Hepatocyte (in vitro differentiated cells): ENCODE data around the gene BET1L. TPM values are rescaled to one million over a fixed set of nuclear protein-coding genes. Genes with fewer than 3 reads are reported as not detected.
"Not testable (repeated sequence)": the region's sequence is repeated elsewhere in the genome, so short reads cannot be mapped to it uniquely, and the experiment has no call there.

Source experiments
- DNase-seq: peaks from one replicate; pipeline ENCODE4 v3.0.0-alpha.2; 2016; ENCODE audit warnings: low spot score
- H2AFZ ChIP-seq: fragments of 200-600 bp; sonication (generic); 2 replicates; pipeline ENCODE4 v1.6.0; 2016; ENCODE audit warnings: antibody characterized with exemption, mild to moderate bottlenecking
- H3K27ac ChIP-seq: fragments of 200-600 bp; sonication (generic); 2 replicates; pipeline ENCODE4 v1.5.1; 2016; ENCODE audit warnings: mild to moderate bottlenecking
- H3K27me3 ChIP-seq: fragments of 200-600 bp; sonication (generic); 2 replicates; pipeline ENCODE4 v1.6.1; 2016
- H3K36me3 ChIP-seq: fragments of 200-600 bp; sonication (generic); replicated peaks from 2 replicates; pipeline ENCODE4 v1.5.1; 2016; ENCODE audit warnings: low read depth; ENCODE audit not compliant: insufficient read depth
- H3K4me1 ChIP-seq: fragments of 200-600 bp; sonication (generic); 2 replicates; pipeline ENCODE4 v1.5.1; 2016; ENCODE audit warnings: mild to moderate bottlenecking, moderate library complexity; ENCODE audit not compliant: insufficient read depth
- H3K4me2 ChIP-seq: fragments of 200-600 bp; sonication (generic); 2 replicates; pipeline ENCODE4 v1.6.0; 2016
- H3K4me3 ChIP-seq: fragments of 200-600 bp; sonication (generic); 2 replicates; pipeline ENCODE4 v1.5.1; 2016; ENCODE audit warnings: mild to moderate bottlenecking
- H3K79me2 ChIP-seq: fragments of 200-600 bp; sonication (generic); 2 replicates; pipeline ENCODE4 v1.6.0; 2017; ENCODE audit warnings: mild to moderate bottlenecking
- H3K9me2 ChIP-seq: fragments of 200-600 bp; sonication (generic); replicated peaks from 2 replicates; pipeline ENCODE4 v1.6.0; 2017; ENCODE audit warnings: mild to moderate bottlenecking; ENCODE audit not compliant: insufficient read depth
- H3K9me3 ChIP-seq: fragments of 200-600 bp; sonication (generic); 2 replicates; pipeline ENCODE4 v1.5.1; 2016; ENCODE audit warnings: low read depth, mild to moderate bottlenecking
- H4K20me1 ChIP-seq: fragments of 200-600 bp; sonication (generic); 2 replicates; pipeline ENCODE4 v1.6.0; 2016; ENCODE audit warnings: mild to moderate bottlenecking; ENCODE audit not compliant: insufficient read depth, poor library complexity, severe bottlenecking
- CTCF ChIP-seq: fragments of 200-600 bp; sonication (generic); IDR thresholded peaks from 2 replicates; pipeline ENCODE4 v1.5.1; 2016; ENCODE audit warnings: antibody characterized with exemption, mild to moderate bottlenecking; ENCODE audit not compliant: poor library complexity
- EZH2 ChIP-seq: fragments of 200-600 bp; sonication (generic); IDR thresholded peaks from 2 replicates; pipeline ENCODE4 v1.6.1; 2016; ENCODE audit warnings: antibody characterized with exemption, mild to moderate bottlenecking, borderline replicate concordance
- EZH2phosphoT487 ChIP-seq: fragments of 200-600 bp; sonication (generic); IDR thresholded peaks from one replicate; pipeline ENCODE4 v1.6.1; 2018; ENCODE audit warnings: antibody characterized with exemption, mild to moderate bottlenecking, low read depth, moderate library complexity; ENCODE audit not compliant: unreplicated experiment, severe bottlenecking
- WGBS: methylation state at CpG from one replicate; pipeline ENCODE4 v1.1.6; 2016; ENCODE audit warnings: low lambda C conversion rate; ENCODE audit errors: missing lambda C conversion rate; 5-methylcytosine and 5-hydroxymethylcytosine counted together
- polyA plus RNA-seq: library from polyadenylated mRNA; unstranded; fragments of >200 nt; fragmentation: Nextera tagmentation; extraction: Ambion mirVana; gene quantifications from 2 replicates; pipeline ENCODE4 v1.2.1, GENCODE V29; 2016
- total RNA-seq: library from RNA; depleted of rRNA; stranded (reverse); fragments of >200 nt; gene quantifications from 2 replicates; pipeline ENCODE4 v1.2.3, GENCODE V29; 2014

The BET1L gene
- total and polyA plus RNA-seq, 2 experiments from 2014 or later = 33.9 to 70.5 TPM

- no peak overlapping the region for H3K27ac ChIP-seq
- no peak for TF ChIP-seq EZH2
- TF ChIP-seq CTCF = no peak
- TF ChIP-seq EZH2phosphoT487 = no peak
- H3K4me2 ChIP-seq = no peak overlapping the region
- no peaks in the 10 kb centered on the region for H3K9me2 ChIP-seq
- H3K36me3 ChIP-seq = no peaks in the 10 kb centered on the region
- no peak overlapping the region for H3K4me3 ChIP-seq
- H2AFZ ChIP-seq = no peak overlapping the region
- H3K27me3 ChIP-seq = no peaks in the 10 kb centered on the region
- DNase-seq = no peak
- H3K4me1 ChIP-seq = no peaks in the 10 kb centered on the region
- H3K79me2 ChIP-seq = peaks cover 3% of the 10 kb centered on the region
- 89% methylated on average over 7 of the region's 7 CpGs for WGBS
- no peaks in the 10 kb centered on the region for H4K20me1 ChIP-seq
- no peaks in the 10 kb centered on the region for H3K9me3 ChIP-seq
Observed at GRCh38 chr11:221539-221938, 14.3 kb upstream of the BET1L start.

GRCh38 chr11:220641-221215 lies 13.5 kb upstream of the BET1L start:
- not testable (repeated sequence) for H3K27me3 ChIP-seq, H3K9me2 ChIP-seq, H2AFZ ChIP-seq, H3K27ac ChIP-seq, H3K4me2 ChIP-seq, H4K20me1 ChIP-seq, H3K79me2 ChIP-seq, H3K4me3 ChIP-seq, H3K9me3 ChIP-seq, H3K4me1 ChIP-seq, H3K36me3 ChIP-seq, DNase-seq
- WGBS = 62% methylated on average over 2 of the region's 3 CpGs

- Histone ChIP-seq H3K4me2 (no peak overlapping the region), H3K36me3 (no peaks in the 10 kb centered on the region), H3K9me3 (no peaks in the 10 kb centered on the region), H3K9me2 (no peaks in the 10 kb centered on the region), H3K4me3 (no peak overlapping the region), H3K27me3 (no peaks in the 10 kb centered on the region), H3K27ac (no peak overlapping the region), H2AFZ (no peak overlapping the region), H3K4me1 (no peaks in the 10 kb centered on the region), H4K20me1 (no peaks in the 10 kb centered on the region), H3K79me2 (no peaks in the 10 kb centered on the region)
- TF ChIP-seq EZH2phosphoT487 (no peak), CTCF (no peak), EZH2 (no peak)
- WGBS = 93% methylated on average over 29 of the region's 29 CpGs
- no peak for DNase-seq
Observed at GRCh38 chr11:218815-219593, 11.8 kb upstream of the BET1L start.

GRCh38 chr11:217704-218103 lies 10.5 kb upstream of the BET1L start:
- Histone ChIP-seq H3K36me3 (no peaks in the 10 kb centered on the region), H3K27me3 (no peaks in the 10 kb centered on the region), H3K4me1 (no peaks in the 10 kb centered on the region), H2AFZ (no peak overlapping the region), H3K4me2 (no peak overlapping the region), H4K20me1 (no peaks in the 10 kb centered on the region), H3K79me2 (no peaks in the 10 kb centered on the region), H3K27ac (no peak overlapping the region), H3K4me3 (no peak overlapping the region), H3K9me3 (no peaks in the 10 kb centered on the region), H3K9me2 (no peaks in the 10 kb centered on the region)
- TF ChIP-seq EZH2phosphoT487 = no peak
- TF ChIP-seq EZH2 = no peak
- no peak for TF ChIP-seq CTCF
- DNase-seq = no peak
- 99% methylated on average over 3 of the region's 3 CpGs for WGBS
